ENCODE results near the gene AJM1.

AJM1 gene

DNA sequence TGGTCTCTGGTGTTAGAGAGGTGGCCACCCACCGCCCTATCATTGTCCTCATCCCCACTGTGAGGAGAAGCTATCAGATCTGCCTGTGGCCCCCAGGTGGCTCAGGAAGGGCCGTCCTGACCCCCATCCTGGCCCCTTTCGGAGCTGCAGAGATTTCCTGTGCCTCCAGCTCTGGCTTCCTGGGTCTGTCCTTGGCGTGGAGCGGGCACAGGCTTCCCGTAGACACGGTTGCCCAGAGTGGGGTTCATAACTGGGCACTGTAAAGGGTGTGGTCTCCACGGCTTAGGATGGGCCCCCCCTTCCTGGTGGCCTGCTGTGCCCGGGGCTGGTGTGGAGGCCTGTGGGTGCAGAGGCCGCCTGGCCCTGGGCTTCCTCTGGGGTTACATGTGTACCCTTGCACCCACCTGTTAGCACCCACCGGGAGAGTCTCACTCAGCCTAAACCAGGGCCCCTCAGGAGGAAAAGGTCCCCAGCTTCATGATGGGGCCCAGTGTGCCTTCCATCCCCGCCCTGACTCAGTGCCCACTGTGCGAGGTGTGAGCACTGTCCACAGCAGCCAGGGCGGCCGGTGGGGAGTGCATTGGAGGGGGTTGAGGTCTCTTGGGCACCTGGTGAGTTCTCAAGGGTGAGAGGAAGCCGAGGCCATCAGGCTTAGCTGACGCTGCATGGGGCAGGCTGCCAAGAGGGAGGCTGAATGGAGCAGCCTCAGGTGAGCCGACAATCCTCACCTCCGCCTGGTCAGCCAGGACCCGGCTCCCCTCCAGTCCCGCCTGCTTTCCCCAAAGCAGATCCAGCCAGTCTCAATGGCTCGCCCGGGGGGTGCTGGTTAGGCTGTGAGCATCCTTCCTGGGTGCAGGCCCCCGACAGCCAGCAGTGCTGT lies 15.3 kb upstream of the AJM1 start:
- TF ChIP-seq, protein P1, sequence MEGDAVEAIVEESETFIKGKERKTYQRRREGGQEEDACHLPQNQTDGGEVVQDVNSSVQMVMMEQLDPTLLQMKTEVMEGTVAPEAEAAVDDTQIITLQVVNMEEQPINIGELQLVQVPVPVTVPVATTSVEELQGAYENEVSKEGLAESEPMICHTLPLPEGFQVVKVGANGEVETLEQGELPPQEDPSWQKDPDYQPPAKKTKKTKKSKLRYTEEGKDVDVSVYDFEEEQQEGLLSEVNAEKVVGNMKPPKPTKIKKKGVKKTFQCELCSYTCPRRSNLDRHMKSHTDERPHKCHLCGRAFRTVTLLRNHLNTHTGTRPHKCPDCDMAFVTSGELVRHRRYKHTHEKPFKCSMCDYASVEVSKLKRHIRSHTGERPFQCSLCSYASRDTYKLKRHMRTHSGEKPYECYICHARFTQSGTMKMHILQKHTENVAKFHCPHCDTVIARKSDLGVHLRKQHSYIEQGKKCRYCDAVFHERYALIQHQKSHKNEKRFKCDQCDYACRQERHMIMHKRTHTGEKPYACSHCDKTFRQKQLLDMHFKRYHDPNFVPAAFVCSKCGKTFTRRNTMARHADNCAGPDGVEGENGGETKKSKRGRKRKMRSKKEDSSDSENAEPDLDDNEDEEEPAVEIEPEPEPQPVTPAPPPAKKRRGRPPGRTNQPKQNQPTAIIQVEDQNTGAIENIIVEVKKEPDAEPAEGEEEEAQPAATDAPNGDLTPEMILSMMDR (IDR thresholded peaks at IDR 0.05; ENCODE audit: low read depth, low read length): no peak
- TF ChIP-seq MYC (IDR thresholded peaks at IDR 0.05; ENCODE audit: low read depth, low read length) (no peak), POLR2A (IDR thresholded peaks at IDR 0.05; ENCODE audit: extremely low read depth, insufficient read length) (no peak)
- TF ChIP-seq, protein P2, sequence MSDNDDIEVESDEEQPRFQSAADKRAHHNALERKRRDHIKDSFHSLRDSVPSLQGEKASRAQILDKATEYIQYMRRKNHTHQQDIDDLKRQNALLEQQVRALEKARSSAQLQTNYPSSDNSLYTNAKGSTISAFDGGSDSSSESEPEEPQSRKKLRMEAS (IDR thresholded peaks at IDR 0.05; ENCODE audit: low read depth, low read length): no peak
- H3K4me3 ChIP-seq (ENCODE audit: low read depth, low read length): no peak overlapping the region
- DNase-seq (ENCODE audit: low read depth): no peak

DNA sequence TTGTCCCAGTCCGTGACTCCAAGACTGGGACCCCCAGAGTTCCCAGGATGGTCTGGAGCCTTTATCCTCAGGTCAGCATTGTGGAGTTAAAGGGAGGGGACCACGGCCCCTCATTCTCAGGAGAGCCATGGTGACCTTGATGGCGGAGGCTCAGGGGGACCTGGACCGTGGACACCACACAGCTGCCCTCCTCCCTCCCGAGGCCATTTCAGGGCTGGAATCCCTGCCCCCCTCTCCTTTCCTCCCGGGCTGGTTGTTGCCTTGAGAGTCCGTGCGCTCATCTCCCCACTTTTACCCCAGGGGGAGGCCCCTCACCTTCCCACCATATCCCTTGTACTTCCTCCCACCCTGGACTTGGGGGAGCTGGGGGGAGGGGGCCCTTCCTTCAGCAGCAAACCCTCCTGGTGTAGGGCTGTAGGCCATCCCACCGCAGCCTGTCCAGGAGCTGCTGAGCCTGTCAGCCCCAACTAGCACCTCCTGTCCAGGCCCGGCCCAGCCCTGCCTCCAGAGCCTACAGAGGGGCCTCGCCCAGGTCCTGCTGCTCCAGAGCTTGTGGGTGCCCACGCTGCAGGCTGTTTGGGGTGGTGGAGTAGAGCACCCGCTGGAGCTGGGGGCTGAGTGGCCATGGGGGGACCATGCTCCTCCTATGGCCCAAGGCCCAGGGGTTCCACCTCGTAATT lies 14.3 kb upstream of the AJM1 start:
- no peak for DNase-seq (ENCODE audit: low read depth)
- TF ChIP-seq MYC (IDR thresholded peaks at IDR 0.05; ENCODE audit: low read depth, low read length): no peak
- TF ChIP-seq, protein P2 (IDR thresholded peaks at IDR 0.05; ENCODE audit: low read depth, low read length): no peak
- TF ChIP-seq, protein P1 (IDR thresholded peaks at IDR 0.05; ENCODE audit: low read depth, low read length): no peak
- no peak for TF ChIP-seq POLR2A (IDR thresholded peaks at IDR 0.05; ENCODE audit: extremely low read depth, insufficient read length)
- no peak overlapping the region for H3K4me3 ChIP-seq (ENCODE audit: low read depth, low read length)

DNA sequence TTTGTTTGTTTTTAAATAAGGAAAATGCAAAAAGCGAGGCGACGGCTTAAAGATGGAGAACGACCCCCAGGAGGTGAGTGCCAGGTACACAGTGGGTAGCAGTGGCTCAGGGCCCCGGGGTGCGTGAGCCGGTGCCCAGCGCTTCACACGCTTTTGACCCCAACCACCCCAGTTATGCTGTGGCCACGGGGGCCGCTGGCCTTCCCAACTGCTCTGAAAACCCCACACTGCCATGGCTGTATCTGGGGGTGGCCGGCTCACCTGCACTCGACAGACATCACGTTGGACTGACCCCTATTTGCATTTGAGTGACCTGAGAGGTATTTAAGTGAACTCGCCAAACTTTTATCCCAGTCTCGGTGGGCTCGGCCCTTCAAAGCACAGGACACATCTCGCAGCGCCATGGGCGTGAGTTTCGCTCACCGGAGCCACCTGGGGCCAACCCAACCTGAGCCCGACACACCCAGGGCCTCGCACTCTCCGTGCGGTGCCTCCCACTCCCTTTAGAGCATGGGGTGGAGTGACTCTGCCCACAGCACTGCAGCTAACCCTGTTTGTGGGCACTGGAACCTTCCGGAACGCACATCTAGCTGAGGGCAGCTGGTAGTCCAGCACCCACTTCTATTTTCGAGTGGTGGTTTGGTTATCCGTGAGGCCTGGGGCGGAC lies 13.7 kb upstream of the AJM1 start:
- DNase-seq (ENCODE audit: low read depth): no peak
- TF ChIP-seq, protein P1 (IDR thresholded peaks at IDR 0.05; ENCODE audit: low read depth, low read length): no peak
- TF ChIP-seq MYC (IDR thresholded peaks at IDR 0.05; ENCODE audit: low read depth, low read length): no peak
- no peak for TF ChIP-seq POLR2A (IDR thresholded peaks at IDR 0.05; ENCODE audit: extremely low read depth, insufficient read length)
- TF ChIP-seq, protein P2 (IDR thresholded peaks at IDR 0.05; ENCODE audit: low read depth, low read length): no peak
- no peak overlapping the region for H3K4me3 ChIP-seq (ENCODE audit: low read depth, low read length)

DNA sequence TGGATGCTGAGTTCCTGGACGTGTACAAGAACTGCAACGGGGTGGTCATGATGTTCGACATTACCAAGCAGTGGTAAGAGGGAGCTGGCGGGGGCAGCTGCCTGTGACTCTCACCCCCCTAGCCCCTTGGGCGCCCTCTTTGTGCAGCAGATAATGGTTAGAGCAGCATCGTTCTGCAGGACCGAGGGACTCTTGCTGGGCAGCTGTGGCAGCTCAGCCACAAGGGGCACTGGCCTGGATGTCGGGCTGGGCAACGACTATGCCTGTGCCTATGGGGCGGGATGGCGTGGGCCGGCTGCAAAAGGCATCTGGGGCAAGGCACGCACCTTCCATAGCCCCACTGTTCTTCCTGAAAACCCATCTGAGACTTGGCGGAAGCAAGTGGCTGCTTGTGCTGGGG lies 12.9 kb upstream of the AJM1 start:
- no peak overlapping the region for H3K4me3 ChIP-seq (ENCODE audit: low read depth, low read length)
- TF ChIP-seq, protein P2 (IDR thresholded peaks at IDR 0.05; ENCODE audit: low read depth, low read length): no peak
- TF ChIP-seq POLR2A (IDR thresholded peaks at IDR 0.05; ENCODE audit: extremely low read depth, insufficient read length): no peak
- TF ChIP-seq MYC (IDR thresholded peaks at IDR 0.05; ENCODE audit: low read depth, low read length): no peak
- TF ChIP-seq, protein P1 (IDR thresholded peaks at IDR 0.05; ENCODE audit: low read depth, low read length): no peak
- no peak for DNase-seq (ENCODE audit: low read depth)

DNA sequence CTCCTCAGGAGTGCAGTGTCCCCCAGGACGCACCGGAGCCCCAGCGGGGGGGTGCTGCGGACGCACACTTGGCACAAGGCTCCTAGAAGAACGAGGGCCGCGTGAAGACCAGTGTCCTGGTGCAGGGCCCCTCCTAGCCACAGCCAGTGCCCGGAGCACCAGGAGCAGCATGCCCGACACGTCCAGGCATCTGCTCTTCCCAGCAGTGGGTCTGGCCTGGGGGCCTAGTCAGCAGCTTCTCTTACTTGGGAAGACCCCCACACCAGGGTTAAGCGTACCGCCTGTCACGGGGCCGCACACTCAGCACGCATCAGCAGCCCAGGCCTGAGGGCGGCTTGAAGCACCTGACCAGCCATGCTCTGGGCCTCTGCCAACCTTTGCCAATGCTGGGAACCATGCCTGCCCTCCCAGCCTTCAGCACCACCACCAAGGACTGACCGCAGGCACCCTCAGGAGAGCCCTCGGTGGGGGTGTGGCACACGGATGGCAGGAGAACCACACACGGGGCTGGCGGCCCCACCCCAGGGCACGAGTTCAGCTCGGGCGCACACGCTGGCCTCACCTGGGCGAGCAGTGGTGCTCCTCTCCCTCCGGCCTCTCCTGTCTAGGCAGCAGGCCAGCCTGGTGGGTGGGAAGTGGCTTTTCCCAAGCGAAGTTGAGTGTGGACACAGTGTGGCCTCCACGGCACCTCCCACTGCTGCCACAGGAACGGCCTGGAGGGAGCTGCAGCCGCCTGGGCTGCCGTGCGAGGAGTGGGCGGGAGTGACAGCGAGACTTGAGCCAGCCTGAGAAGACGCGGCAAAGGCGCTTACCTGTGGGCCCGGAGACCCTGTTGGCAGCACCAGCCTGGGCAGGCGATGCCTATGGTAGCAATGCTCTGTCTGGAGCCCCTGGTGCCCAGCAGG lies 12.0 kb upstream of the AJM1 start:
- H3K4me3 ChIP-seq (ENCODE audit: low read depth, low read length): no peak overlapping the region
- TF ChIP-seq, protein P2 (IDR thresholded peaks at IDR 0.05; ENCODE audit: low read depth, low read length): no peak
- TF ChIP-seq, protein P1 (IDR thresholded peaks at IDR 0.05; ENCODE audit: low read depth, low read length): no peak
- TF ChIP-seq MYC (IDR thresholded peaks at IDR 0.05; ENCODE audit: low read depth, low read length) (no peak), POLR2A (IDR thresholded peaks at IDR 0.05; ENCODE audit: extremely low read depth, insufficient read length) (no peak)
- DNase-seq (ENCODE audit: low read depth): no peak

Measured in NB4 (cell line).